GM19023 (cell line): Measurements from ENCODE around the gene CBY1.
A peak's percentile ranks its signal among the peaks of the same experiment; 100 is the strongest.

Experiments
- ATAC-seq: cut with Tn5 transposase; IDR thresholded peaks from one replicate; pipeline ENCODE4 v1.9.1; 2021; ENCODE audit warnings: mild to moderate bottlenecking, moderate library complexity; ENCODE audit not compliant: unreplicated experiment

Gene CBY1

GRCh38 chr22:38700270-38700788 is 43.9 kb downstream of the CBY1 start:
- ATAC-seq = peak; percentile 29

- peak; percentile 36 for ATAC-seq
Measured at GRCh38 chr22:38700789-38701628, 44.6 kb downstream of the CBY1 start, which contains the start of gene JOSD1. Gene JOSD1 (minus strand): TSS chr22:38700943. CDS start chr22:38699987, 956 bp downstream.

- ATAC-seq = no peak
Measured at GRCh38 chr22:38704654-38705234, 48.3 kb downstream of the CBY1 start.

- ATAC-seq = peak; percentile 69
Measured at GRCh38 chr22:38705235-38706100, 49.0 kb downstream of the CBY1 start, which contains the start of gene GTPBP1. Gene GTPBP1 (plus strand): TSS chr22:38705944. CDS start chr22:38705956, 12 bp downstream.

GRCh38 chr22:38706101-38706900 is 49.9 kb downstream of the CBY1 start:
- peak; percentile 6 for ATAC-seq

- no peak for ATAC-seq
Measured at GRCh38 chr22:38706901-38707195, 50.4 kb downstream of the CBY1 start.

GRCh38 chr22:38707346-38707745 is 50.9 kb downstream of the CBY1 start:
- ATAC-seq = no peak

GRCh38 chr22:38707984-38708383 is 51.5 kb downstream of the CBY1 start:
- ATAC-seq = no peak

- ATAC-seq = no peak
Measured at GRCh38 chr22:38709306-38709705, 52.9 kb downstream of the CBY1 start.

- ATAC-seq = no peak
Measured at GRCh38 chr22:38710351-38710750, 53.9 kb downstream of the CBY1 start.

- no peak for ATAC-seq
Measured at GRCh38 chr22:38710866-38711265, 54.4 kb downstream of the CBY1 start.

GRCh38 chr22:38712486-38713207 is 56.2 kb downstream of the CBY1 start:
- no peak for ATAC-seq

- ATAC-seq = no peak
Measured at GRCh38 chr22:38713921-38714320, 57.5 kb downstream of the CBY1 start.

GRCh38 chr22:38715176-38715764 is 58.8 kb downstream of the CBY1 start:
- ATAC-seq = no peak

- ATAC-seq = no peak
Measured at GRCh38 chr22:38715852-38716251, 59.4 kb downstream of the CBY1 start.

GRCh38 chr22:38716271-38716670 is 59.8 kb downstream of the CBY1 start:
- ATAC-seq = no peak

- no peak for ATAC-seq
Measured at GRCh38 chr22:38716826-38717225, 60.4 kb downstream of the CBY1 start.

GRCh38 chr22:38717244-38717643 is 60.8 kb downstream of the CBY1 start:
- no peak for ATAC-seq

- no peak for ATAC-seq
Measured at GRCh38 chr22:38718414-38718813, 62.0 kb downstream of the CBY1 start.
